Measurements from ENCODE around the gene ZDHHC1.

The ZDHHC1 gene

GRCh38 chr16:67415872-67416793 is at the start of gene ZDHHC1:
Gene ZDHHC1 (minus strand): TSS chr16:67416477. CDS start chr16:67407775, 8,702 bp downstream.
- DNase-seq, result peak in 1 of 2 experiments; percentile 44

GRCh38 chr16:67464565-67464964 is 48.3 kb upstream of the ZDHHC1 start:
- no peak for DNase-seq

- no peak for DNase-seq
Measured at GRCh38 chr16:67463691-67464090, 47.4 kb upstream of the ZDHHC1 start.

GRCh38 chr16:67463059-67463458 is 46.8 kb upstream of the ZDHHC1 start:
- no peak for DNase-seq

- no peak for DNase-seq
Measured at GRCh38 chr16:67462279-67462655, 46.0 kb upstream of the ZDHHC1 start.

- DNase-seq, result no peak
Measured at GRCh38 chr16:67461600-67462278, 45.5 kb upstream of the ZDHHC1 start.

GRCh38 chr16:67460961-67461360 is 44.7 kb upstream of the ZDHHC1 start:
- DNase-seq, result no peak

- DNase-seq, result no peak
Measured at GRCh38 chr16:67460168-67460567, 43.9 kb upstream of the ZDHHC1 start.

- DNase-seq, result no peak
Measured at GRCh38 chr16:67459861-67460150, 43.5 kb upstream of the ZDHHC1 start.

- no peak for DNase-seq
Measured at GRCh38 chr16:67459066-67459860, 43.0 kb upstream of the ZDHHC1 start.

GRCh38 chr16:67458121-67458641 is 41.9 kb upstream of the ZDHHC1 start:
- no peak for DNase-seq

- DNase-seq, result no peak
Measured at GRCh38 chr16:67457611-67458010, 41.3 kb upstream of the ZDHHC1 start.

- no peak for DNase-seq
Measured at GRCh38 chr16:67456391-67457081, 40.3 kb upstream of the ZDHHC1 start.

- DNase-seq, result no peak
Measured at GRCh38 chr16:67454852-67455251, 38.6 kb upstream of the ZDHHC1 start.

GRCh38 chr16:67454104-67454503 is 37.8 kb upstream of the ZDHHC1 start:
- no peak for DNase-seq

- no peak for DNase-seq
Measured at GRCh38 chr16:67451704-67452435, 35.6 kb upstream of the ZDHHC1 start.

GRCh38 chr16:67451061-67451703 is 34.9 kb upstream of the ZDHHC1 start:
- DNase-seq, result no peak

GRCh38 chr16:67449739-67450138 is 33.5 kb upstream of the ZDHHC1 start:
- no peak for DNase-seq

- DNase-seq, result no peak
Measured at GRCh38 chr16:67449336-67449735, 33.1 kb upstream of the ZDHHC1 start.

- no peak for DNase-seq
Measured at GRCh38 chr16:67448580-67448979, 32.3 kb upstream of the ZDHHC1 start.

- DNase-seq, result peak in 1 of 2 experiments; percentile 1
Measured at GRCh38 chr16:67447508-67448076, 31.3 kb upstream of the ZDHHC1 start.

All from NCI-H1930 (cell line).